Activated CD8-positive, alpha-beta memory T cell treated with anti-CD3 and anti-CD28 coated beads, Interleukin-2, amount 10 ng/mL, durations not matched to agents 7 days and 5 days (primary cell): ENCODE measurements around the gene SERPINA9. TPM values are rescaled to one million over a fixed set of nuclear protein-coding genes. Genes with fewer than 3 reads are reported as not detected.
"Not testable (repeated sequence)": the region's sequence is repeated elsewhere in the genome, so short reads cannot be mapped to it uniquely, and the experiment has no call there.

Experiments used
- ATAC-seq: fragments of 150-1000 bp; cut with Tn5 transposase; one replicate; pipeline ENCODE4 v1.10.0; 2021; ENCODE audit warnings: moderate library complexity
- CTCF ChIA-PET: fragments of 350-600 bp; sonication (Branson Sonifier 250); formaldehyde crosslinking; loops from one replicate; lab custom pipeline; 2021; ENCODE audit warnings: antibody characterized with exemption; lab: Charles Lee
- DNase-seq: peaks from one replicate; pipeline ENCODE4 v3.0.0-alpha.2; 2020
- H3K27ac Mint-ChIP-seq: one replicate; pipeline ENCODE4 v1.8.0; 2021; ENCODE audit warnings: mild to moderate bottlenecking, mixed read lengths
- H3K27me3 Mint-ChIP-seq: one replicate; pipeline ENCODE4 v1.8.0; 2021; ENCODE audit warnings: mixed read lengths
- H3K36me3 Mint-ChIP-seq: one replicate; pipeline ENCODE4 v1.8.0; 2021; ENCODE audit warnings: mild to moderate bottlenecking, mixed read lengths
- H3K4me1 Mint-ChIP-seq: one replicate; pipeline ENCODE4 v1.8.0; 2021; ENCODE audit warnings: mixed read lengths
- H3K4me3 Mint-ChIP-seq: one replicate; pipeline ENCODE4 v1.8.0; 2021; ENCODE audit warnings: mild to moderate bottlenecking, moderate library complexity, mixed read lengths
- H3K9me3 Mint-ChIP-seq: one replicate; pipeline ENCODE4 v1.8.0; 2022; ENCODE audit warnings: low read depth, mixed read lengths
- total RNA-seq, 2 experiments: library from RNA; stranded (reverse); gene quantifications; one replicate each; pipeline ENCODE4 v1.2.3, GENCODE V29; 2021

SERPINA9 gene
- total RNA-seq, 2 experiments from 2014 or later, result not detected

DNA sequence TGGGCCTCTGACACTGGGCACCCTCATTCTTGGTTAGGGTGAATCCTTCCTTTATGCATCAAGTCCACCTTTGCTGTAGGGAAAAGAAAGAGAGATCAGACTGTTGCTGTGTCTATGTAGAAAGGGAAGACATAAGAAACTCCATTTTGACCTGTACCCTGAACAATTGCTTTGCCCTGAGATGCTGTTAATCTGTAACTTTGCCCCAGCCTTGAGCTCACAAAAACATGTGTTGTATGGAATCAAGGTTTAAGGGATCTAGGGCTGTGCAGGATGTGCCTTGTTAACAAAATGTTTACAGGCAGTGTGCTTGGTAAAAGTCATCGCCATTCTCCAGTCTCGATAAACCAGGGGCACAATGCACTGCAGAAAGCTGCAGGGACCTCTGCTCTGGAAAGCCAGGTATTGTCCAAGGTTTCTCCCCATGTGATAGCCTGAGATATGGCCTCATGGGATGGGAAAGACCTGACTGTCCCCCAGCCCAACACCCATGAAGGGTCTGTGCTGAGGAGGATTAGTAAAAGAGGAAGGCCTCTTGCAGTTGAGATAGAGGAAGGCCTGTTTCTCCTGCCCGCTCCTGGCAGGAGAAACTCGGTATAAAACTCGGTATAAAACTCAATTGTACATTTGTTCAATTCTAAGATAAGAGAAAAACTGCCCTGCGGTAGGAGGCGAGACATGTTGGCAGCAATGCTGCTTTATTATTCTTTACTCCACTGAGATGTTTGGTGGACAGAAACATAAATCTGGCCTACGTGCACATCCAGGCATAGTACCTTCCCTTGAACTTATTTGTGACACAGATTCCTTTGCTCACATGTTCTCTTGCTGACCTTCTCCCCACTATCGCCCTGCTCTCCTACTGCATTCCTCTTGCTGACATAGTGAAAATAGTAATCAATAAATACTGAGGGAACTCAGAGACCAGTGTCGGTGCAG is 6.4 kb upstream of the SERPINA9 start:
- H3K9me3 Mint-ChIP-seq, H3K36me3 Mint-ChIP-seq, H3K4me1 Mint-ChIP-seq, H3K4me3 Mint-ChIP-seq, H3K27me3 Mint-ChIP-seq, DNase-seq, ATAC-seq, H3K27ac Mint-ChIP-seq, CTCF ChIA-PET: not testable (repeated sequence)

DNA sequence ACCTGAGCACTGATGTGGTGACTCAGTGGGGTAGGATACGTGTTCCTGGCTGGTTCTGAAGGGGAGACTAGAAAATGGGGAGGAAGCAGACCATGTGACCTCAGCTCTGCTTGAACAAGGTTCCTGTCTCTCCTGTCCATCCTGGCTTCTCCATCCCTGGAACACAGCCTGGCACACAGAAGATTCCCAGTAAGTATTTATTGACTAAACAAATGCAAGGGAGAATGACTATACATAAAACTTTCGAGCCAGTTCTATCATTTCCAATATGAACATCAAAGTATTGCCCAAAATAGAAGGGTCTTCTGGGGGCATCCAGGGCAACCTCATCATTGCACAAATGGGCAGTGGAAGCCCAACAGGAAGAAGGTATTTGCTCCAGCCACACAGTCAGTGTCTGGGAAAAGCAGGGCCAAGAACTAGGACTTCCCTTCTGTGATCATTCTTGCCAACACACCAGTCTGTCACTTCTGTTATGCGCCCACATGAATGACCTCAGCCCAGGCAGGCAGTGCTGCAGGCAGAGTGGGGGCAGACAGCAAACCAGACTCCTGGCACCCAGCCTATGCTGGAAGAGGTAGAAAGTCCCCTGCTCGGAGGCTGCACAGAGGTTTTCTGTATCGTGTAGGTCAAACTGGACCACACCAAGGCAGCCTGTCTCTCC is 5.6 kb upstream of the SERPINA9 start:
- ATAC-seq (no peak), DNase-seq (no peak)
- H3K9me3 Mint-ChIP-seq, result no peaks in the 10 kb centered on the region
- CTCF ChIA-PET, result no interaction called here
- H3K27me3 Mint-ChIP-seq, result no peaks in the 10 kb centered on the region
- no peaks in the 10 kb centered on the region for H3K36me3 Mint-ChIP-seq
- H3K27ac Mint-ChIP-seq, result no peak overlapping the region
- H3K4me1 Mint-ChIP-seq, result no peaks in the 10 kb centered on the region
- no peak overlapping the region for H3K4me3 Mint-ChIP-seq

GRCh38 chr14:94480809-94481208 is 4.8 kb upstream of the SERPINA9 start:
- H3K27me3 Mint-ChIP-seq, result no peaks in the 10 kb centered on the region
- ATAC-seq (no peak), DNase-seq (no peak)
- no peak overlapping the region for H3K27ac Mint-ChIP-seq
- no peak overlapping the region for H3K4me3 Mint-ChIP-seq
- CTCF ChIA-PET, result interaction anchor here (0.9 kb wide), 1 partner anchor 9 kb away, joined by 3 read pairs; no protein-coding TSS in a partner anchor
- no peaks in the 10 kb centered on the region for H3K4me1 Mint-ChIP-seq
- no peaks in the 10 kb centered on the region for H3K36me3 Mint-ChIP-seq
- H3K9me3 Mint-ChIP-seq, result no peaks in the 10 kb centered on the region

DNA sequence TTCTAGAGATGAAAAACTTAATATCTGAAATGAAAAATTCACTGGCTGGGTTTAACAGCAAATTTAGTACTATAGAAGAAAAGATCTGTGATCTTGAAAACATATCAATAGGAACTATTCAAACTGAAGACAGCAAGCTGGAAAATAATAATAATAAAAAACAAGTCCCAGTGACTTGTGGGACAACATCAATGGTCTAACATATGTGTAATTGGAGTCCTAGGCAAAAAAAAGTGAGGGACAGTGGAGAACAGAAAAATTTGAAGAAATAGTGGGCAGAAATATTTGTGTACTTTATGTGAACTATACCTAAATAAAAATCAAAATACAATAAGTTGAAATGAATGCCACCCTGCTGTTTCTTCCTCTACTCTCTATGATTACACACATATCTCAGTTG is 2.4 kb upstream of the SERPINA9 start:
- Mint-ChIP-seq H3K36me3 (no peaks in the 10 kb centered on the region), H3K27ac (no peak overlapping the region), H3K9me3 (no peaks in the 10 kb centered on the region), H3K27me3 (no peaks in the 10 kb centered on the region), H3K4me1 (no peaks in the 10 kb centered on the region), H3K4me3 (no peak overlapping the region)
- CTCF ChIA-PET, result interaction anchor here (2.6 kb wide), 1 partner anchor 8 kb away, joined by 13 read pairs; no protein-coding TSS in a partner anchor
- DNase-seq (no peak), ATAC-seq (no peak)

DNA sequence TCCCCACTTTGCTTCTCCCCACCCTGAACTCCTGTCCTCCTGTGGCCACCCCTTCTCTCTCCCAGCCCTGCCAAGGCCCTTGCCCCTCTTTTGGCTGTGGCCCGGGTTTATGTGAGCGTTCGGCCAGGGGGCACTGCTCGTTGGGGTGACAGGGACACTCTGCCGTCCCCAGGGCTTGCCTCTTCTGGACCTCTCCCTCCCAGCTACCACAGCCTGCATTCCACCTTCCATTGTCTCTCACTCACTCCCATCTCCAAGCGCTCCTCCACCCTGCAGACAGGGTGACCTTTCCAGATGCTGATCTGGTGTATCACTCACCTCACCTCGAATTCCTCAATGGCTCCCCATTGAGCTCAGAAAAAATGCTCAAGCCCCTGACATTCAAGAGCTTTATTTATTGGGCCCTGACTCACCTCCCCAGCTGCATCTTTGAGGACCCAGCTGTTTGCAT is 1.4 kb downstream of the SERPINA9 start:
- Mint-ChIP-seq H3K36me3 (no peaks in the 10 kb centered on the region), H3K9me3 (no peaks in the 10 kb centered on the region), H3K4me3 (no peak overlapping the region), H3K27me3 (no peaks in the 10 kb centered on the region), H3K27ac (no peak overlapping the region), H3K4me1 (no peaks in the 10 kb centered on the region)
- ATAC-seq, result no peak
- DNase-seq, result no peak
- CTCF ChIA-PET, result interaction anchor here (1.3 kb wide), 1 partner anchor 12 kb away, joined by 5 read pairs; no protein-coding TSS in a partner anchor

DNA sequence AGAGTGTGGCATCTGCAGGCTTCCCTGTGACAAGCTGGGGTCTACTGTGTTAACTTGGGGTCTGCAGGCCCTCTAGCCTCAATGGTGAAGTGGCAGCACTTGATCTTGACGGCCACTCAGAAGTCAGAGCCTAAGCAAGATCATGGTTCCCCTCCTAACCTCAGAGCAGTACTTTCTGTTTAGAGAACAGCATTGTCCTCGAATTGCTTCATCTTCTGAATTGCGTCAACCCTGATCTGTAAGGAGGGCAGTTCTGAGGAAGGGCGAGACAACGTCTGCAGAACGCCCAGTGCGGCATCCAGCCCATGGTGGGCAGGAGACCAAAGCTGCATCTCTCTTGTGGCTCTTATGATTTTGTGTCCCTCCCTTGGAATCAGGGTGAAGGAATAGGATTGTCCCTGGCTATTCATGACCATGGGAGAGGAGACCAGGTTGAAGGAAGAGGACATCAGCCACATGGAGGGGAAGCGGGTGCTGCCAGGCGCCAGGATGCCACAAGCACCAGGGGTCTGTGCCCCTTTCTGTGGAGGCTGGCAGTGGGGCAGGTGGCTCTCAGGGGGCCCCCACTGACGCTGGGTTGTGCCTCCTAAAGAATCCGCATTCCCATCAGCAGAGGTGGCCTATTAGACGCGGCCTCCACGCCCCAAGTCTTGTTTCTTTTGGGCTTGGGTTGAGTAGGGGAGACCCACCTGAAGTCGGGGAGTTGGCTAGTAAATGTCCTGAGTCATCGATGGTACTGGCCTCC is 2.2 kb downstream of the SERPINA9 start:
- H3K27me3 Mint-ChIP-seq, result no peaks in the 10 kb centered on the region
- CTCF ChIA-PET, result interaction anchor here (0.6 kb wide), 1 partner anchor 12 kb away, joined by 3 read pairs; no protein-coding TSS in a partner anchor
- H3K27ac Mint-ChIP-seq, result no peak overlapping the region
- no peaks in the 10 kb centered on the region for H3K9me3 Mint-ChIP-seq
- no peak for DNase-seq
- H3K36me3 Mint-ChIP-seq, result no peaks in the 10 kb centered on the region
- H3K4me1 Mint-ChIP-seq, result no peaks in the 10 kb centered on the region
- no peak for ATAC-seq
- no peak overlapping the region for H3K4me3 Mint-ChIP-seq

DNA sequence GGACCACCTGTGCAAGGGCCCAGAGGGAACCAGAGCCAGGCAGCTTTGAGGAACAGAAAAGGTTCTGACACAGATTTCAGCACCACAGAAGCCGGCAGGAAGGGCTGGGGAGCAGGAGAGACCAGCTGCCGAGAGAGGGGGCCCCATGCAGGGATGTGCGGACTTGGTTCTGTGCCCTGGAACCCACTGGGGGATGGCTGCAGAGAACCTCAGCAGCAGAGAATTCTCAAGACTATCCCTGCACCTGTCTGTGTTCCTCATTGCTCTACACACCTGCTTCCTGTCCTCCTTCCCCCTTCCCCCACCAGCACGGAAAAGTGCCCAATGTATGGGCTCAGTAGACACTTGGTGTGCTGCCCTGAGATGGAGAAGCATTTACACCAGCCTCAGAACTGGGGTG is 3.2 kb downstream of the SERPINA9 start:
- Mint-ChIP-seq H3K4me1 (no peaks in the 10 kb centered on the region), H3K27me3 (no peaks in the 10 kb centered on the region), H3K36me3 (no peaks in the 10 kb centered on the region), H3K4me3 (no peak overlapping the region), H3K27ac (no peak overlapping the region), H3K9me3 (no peaks in the 10 kb centered on the region)
- DNase-seq (no peak), ATAC-seq (no peak)
- CTCF ChIA-PET, result interaction anchor here (0.6 kb wide), 1 partner anchor 13 kb away, joined by 3 read pairs; no protein-coding TSS in a partner anchor

- H3K9me3 Mint-ChIP-seq, result no peaks in the 10 kb centered on the region
- DNase-seq, result no peak
- no peaks in the 10 kb centered on the region for H3K4me1 Mint-ChIP-seq
- no peak overlapping the region for H3K27ac Mint-ChIP-seq
- peaks cover under 1% of the 10 kb centered on the region for H3K27me3 Mint-ChIP-seq
- H3K36me3 Mint-ChIP-seq, result no peaks in the 10 kb centered on the region
- H3K4me3 Mint-ChIP-seq, result no peak overlapping the region
- ATAC-seq, result no peak
- CTCF ChIA-PET, result interaction anchor here (1.0 kb wide), 1 partner anchor 43 kb away, joined by 3 read pairs; no protein-coding TSS in a partner anchor
These were observed 5.0 kb downstream of the SERPINA9 start for GRCh38 chr14:94471045-94471444.

DNA sequence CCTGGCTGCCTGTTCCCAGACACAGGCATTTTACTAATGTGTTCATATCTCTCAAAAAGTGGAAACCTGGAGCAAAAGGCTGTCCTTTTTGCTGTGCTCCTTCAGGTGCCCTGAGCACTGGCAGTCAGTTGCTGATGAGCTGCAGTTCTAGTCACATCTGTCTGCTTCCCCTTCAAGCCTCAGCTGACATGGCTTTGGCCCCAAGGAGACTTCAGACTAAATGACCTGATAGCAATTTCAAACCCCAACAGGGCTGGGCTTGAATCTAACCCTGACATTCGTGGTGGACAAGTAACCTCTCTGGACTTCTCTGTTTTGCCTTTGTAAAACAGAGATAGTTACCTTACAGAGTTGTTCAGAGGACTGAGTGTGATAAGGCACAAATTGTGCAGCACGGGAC is 5.7 kb downstream of the SERPINA9 start:
- Mint-ChIP-seq H3K27me3 (peaks cover 3% of the 10 kb centered on the region), H3K4me1 (no peaks in the 10 kb centered on the region), H3K4me3 (no peak overlapping the region), H3K9me3 (no peaks in the 10 kb centered on the region), H3K27ac (no peak overlapping the region), H3K36me3 (no peaks in the 10 kb centered on the region)
- DNase-seq (no peak), ATAC-seq (no peak)
- CTCF ChIA-PET, result interaction anchor here (1.0 kb wide), 1 partner anchor 42 kb away, joined by 3 read pairs; no protein-coding TSS in a partner anchor

DNA sequence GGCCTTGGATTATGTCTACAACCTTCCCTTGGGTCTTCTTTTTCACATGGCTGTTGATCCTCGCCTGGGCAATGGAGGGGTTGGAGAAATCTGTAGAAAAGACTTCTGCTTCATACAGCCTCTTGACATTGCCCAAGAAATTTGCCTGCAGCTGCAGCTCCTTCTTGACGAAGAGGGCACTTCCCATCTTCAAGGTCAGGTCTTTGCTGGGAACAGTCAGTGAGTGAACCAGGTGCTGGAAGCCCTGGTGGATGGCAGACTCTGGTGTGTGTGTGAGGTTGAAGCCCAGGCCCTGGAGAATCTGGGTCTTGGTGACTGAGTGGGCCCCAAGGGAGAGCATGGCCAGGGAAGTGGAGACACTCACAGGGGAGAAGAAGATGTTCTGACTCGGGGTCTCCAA is 6.7 kb downstream of the SERPINA9 start:
- CTCF ChIA-PET, result interaction anchor here (2.7 kb wide), 1 partner anchor 17 kb away, joined by 12 read pairs; no protein-coding TSS in a partner anchor
- Mint-ChIP-seq H3K4me1 (no peaks in the 10 kb centered on the region), H3K36me3 (no peaks in the 10 kb centered on the region), H3K9me3 (no peaks in the 10 kb centered on the region), H3K27ac (no peak overlapping the region), H3K4me3 (no peak overlapping the region), H3K27me3 (peaks cover 3% of the 10 kb centered on the region)
- ATAC-seq (no peak), DNase-seq (no peak)

DNA sequence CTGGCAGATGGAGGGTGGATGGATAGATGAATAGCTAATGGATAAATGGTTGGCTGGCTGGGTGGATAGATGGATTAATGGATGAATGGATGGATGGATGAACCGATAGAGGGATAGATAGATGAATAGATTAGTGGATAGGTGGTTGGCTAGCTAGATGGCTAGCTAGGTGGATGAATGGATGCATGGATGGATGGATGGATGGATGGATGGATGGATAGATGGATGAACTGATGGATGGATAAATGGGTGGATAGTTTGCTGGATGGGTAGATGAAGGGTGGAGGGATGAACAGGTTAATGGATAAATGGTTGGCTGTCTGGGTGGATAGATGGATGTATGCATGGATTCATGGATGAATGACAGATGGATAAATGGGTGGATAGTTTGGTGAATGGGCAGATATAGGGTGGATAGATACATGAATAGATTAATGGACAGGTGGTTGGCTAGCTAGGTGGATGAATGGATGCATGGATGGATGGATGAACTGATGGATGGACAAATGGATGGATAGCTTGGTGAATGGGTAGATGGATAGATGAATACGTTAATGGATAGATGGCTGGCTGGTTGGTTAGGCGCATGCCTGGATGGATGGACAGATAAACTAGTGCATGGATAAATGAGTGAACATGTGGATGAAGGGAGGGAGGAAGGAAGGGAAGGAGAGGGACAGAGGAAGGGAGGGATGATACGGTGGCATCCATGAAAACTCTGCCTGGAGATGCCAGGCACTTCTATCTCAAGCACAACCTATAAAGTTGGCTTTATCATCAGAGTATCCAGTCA is 8.1 kb downstream of the SERPINA9 start:
- H3K27ac Mint-ChIP-seq, result no peak overlapping the region
- peaks cover 3% of the 10 kb centered on the region for H3K27me3 Mint-ChIP-seq
- no peaks in the 10 kb centered on the region for H3K9me3 Mint-ChIP-seq
- no peaks in the 10 kb centered on the region for H3K36me3 Mint-ChIP-seq
- ATAC-seq (no peak), DNase-seq (no peak)
- CTCF ChIA-PET, result interaction anchor here (2.7 kb wide), 1 partner anchor 18 kb away, joined by 12 read pairs; no protein-coding TSS in a partner anchor
- H3K4me1 Mint-ChIP-seq, result no peaks in the 10 kb centered on the region
- no peak overlapping the region for H3K4me3 Mint-ChIP-seq

GRCh38 chr14:94466706-94467370 is 9.2 kb downstream of the SERPINA9 start:
- ATAC-seq (no peak), DNase-seq (no peak)
- Mint-ChIP-seq H3K36me3 (no peaks in the 10 kb centered on the region), H3K27me3 (peaks cover 3% of the 10 kb centered on the region), H3K27ac (no peak overlapping the region), H3K4me1 (no peaks in the 10 kb centered on the region), H3K4me3 (no peak overlapping the region), H3K9me3 (no peaks in the 10 kb centered on the region)
- CTCF ChIA-PET, result interaction anchor here (2.7 kb wide), 1 partner anchor 19 kb away, joined by 12 read pairs; no protein-coding TSS in a partner anchor
